ENCODE measurements around the gene SLC47A1. TPM values are rescaled to one million over a fixed set of nuclear protein-coding genes. Genes with fewer than 3 reads are reported as not detected.
A peak's percentile ranks its signal among the peaks of the same experiment; 100 is the strongest.

SLC47A1 gene
- total and polyA plus RNA-seq, 4 donors = 34.8 to 69.2 (median 37.2) TPM

DNA sequence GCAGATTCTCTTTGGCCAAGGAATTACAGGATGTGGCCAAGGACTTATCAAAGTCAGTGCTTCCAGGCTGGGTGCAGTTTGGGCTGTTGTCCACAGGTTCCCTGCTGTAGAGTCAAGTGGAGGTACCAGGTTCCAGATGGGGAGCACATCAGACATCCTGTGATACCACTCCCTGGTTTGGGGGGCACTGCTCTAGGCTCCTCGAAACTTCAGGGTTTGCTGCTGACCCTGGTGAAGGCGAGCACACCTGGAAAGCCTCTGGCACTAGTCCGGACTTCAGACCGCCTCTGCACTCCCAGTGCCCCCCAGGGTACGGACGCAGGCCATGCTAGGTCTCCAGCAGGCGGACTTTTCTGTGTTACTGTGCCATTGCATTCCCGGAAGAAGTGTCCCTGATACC is 10.7 kb downstream of the SLC47A1 start:
- H3K9ac ChIP-seq (ENCODE audit: low read depth in 1 of 2, low read length in 2 of 2) = no peak overlapping the region
- H3K27ac ChIP-seq (ENCODE audit: low read depth in 1 of 2, low read length in 2 of 2) = no peak overlapping the region
- H3K4me3 ChIP-seq (ENCODE audit: low read depth in 1 of 3, low read length in 3 of 3) = no peak overlapping the region
- TF ChIP-seq, protein P1, sequence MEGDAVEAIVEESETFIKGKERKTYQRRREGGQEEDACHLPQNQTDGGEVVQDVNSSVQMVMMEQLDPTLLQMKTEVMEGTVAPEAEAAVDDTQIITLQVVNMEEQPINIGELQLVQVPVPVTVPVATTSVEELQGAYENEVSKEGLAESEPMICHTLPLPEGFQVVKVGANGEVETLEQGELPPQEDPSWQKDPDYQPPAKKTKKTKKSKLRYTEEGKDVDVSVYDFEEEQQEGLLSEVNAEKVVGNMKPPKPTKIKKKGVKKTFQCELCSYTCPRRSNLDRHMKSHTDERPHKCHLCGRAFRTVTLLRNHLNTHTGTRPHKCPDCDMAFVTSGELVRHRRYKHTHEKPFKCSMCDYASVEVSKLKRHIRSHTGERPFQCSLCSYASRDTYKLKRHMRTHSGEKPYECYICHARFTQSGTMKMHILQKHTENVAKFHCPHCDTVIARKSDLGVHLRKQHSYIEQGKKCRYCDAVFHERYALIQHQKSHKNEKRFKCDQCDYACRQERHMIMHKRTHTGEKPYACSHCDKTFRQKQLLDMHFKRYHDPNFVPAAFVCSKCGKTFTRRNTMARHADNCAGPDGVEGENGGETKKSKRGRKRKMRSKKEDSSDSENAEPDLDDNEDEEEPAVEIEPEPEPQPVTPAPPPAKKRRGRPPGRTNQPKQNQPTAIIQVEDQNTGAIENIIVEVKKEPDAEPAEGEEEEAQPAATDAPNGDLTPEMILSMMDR (IDR thresholded peaks at IDR 0.05; ENCODE audit: low read depth, low read length, missing input control) = no peak
- no peak for TF ChIP-seq RXRA (IDR thresholded peaks at IDR 0.05)
- no peak for TF ChIP-seq GABPA (IDR thresholded peaks at IDR 0.05 in 1 of 2, conservative IDR thresholded peaks at IDR 0.05 in 1 of 2)
- TF ChIP-seq FOXA2 (IDR thresholded peaks at IDR 0.05) = no peak
- TF ChIP-seq TAF1 (conservative IDR thresholded peaks at IDR 0.05) = no peak
- no peak for TF ChIP-seq SP1 (IDR thresholded peaks at IDR 0.05)
- no peak for TF ChIP-seq YY1 (IDR thresholded peaks at IDR 0.05)
- TF ChIP-seq RAD21 (IDR thresholded peaks at IDR 0.05) = no peak
- TF ChIP-seq EGR1 (IDR thresholded peaks at IDR 0.05; ENCODE audit: low read depth in 2 of 2) = no peak
- TF ChIP-seq HNF4A (conservative IDR thresholded peaks at IDR 0.05) = no peak
- no peak for TF ChIP-seq FOXA1 (IDR thresholded peaks at IDR 0.05)
- no peak for TF ChIP-seq NR2F2 (IDR thresholded peaks at IDR 0.05)
- TF ChIP-seq JUND (IDR thresholded peaks at IDR 0.05) = no peak
- TF ChIP-seq, protein P2, sequence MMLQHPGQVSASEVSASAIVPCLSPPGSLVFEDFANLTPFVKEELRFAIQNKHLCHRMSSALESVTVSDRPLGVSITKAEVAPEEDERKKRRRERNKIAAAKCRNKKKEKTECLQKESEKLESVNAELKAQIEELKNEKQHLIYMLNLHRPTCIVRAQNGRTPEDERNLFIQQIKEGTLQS (IDR thresholded peaks at IDR 0.05) = no peak
- TF ChIP-seq, protein P3, sequence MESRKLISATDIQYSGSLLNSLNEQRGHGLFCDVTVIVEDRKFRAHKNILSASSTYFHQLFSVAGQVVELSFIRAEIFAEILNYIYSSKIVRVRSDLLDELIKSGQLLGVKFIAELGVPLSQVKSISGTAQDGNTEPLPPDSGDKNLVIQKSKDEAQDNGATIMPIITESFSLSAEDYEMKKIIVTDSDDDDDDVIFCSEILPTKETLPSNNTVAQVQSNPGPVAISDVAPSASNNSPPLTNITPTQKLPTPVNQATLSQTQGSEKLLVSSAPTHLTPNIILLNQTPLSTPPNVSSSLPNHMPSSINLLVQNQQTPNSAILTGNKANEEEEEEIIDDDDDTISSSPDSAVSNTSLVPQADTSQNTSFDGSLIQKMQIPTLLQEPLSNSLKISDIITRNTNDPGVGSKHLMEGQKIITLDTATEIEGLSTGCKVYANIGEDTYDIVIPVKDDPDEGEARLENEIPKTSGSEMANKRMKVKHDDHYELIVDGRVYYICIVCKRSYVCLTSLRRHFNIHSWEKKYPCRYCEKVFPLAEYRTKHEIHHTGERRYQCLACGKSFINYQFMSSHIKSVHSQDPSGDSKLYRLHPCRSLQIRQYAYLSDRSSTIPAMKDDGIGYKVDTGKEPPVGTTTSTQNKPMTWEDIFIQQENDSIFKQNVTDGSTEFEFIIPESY (IDR thresholded peaks at IDR 0.05) = no peak
- H3K27me3 ChIP-seq (ENCODE audit: control insufficient read depth in 4 of 4, insufficient read depth in 4 of 4, low read length in 3 of 4) = no peaks in the 10 kb centered on the region
- no peak for DNase-seq (ENCODE audit: low spot score)
- no peaks in the 10 kb centered on the region for H3K9me3 ChIP-seq (ENCODE audit: control insufficient read depth in 4 of 4, low read length in 3 of 4)
- peaks cover 0 to 2% (median 0%) of the 10 kb centered on the region in 4 donors for H3K36me3 ChIP-seq (ENCODE audit: control insufficient read depth in 4 of 4, insufficient read depth in 3 of 4, low read depth in 1 of 4, low read length in 3 of 4)
- H3K4me1 ChIP-seq (ENCODE audit: control insufficient read depth in 4 of 4, insufficient read depth in 4 of 4, low read length in 3 of 4) = peaks cover 9 to 75% (median 51%) of the 10 kb centered on the region in 4 donors
- 96% methylated on average over 8 of the region's 8 CpGs for WGBS

DNA sequence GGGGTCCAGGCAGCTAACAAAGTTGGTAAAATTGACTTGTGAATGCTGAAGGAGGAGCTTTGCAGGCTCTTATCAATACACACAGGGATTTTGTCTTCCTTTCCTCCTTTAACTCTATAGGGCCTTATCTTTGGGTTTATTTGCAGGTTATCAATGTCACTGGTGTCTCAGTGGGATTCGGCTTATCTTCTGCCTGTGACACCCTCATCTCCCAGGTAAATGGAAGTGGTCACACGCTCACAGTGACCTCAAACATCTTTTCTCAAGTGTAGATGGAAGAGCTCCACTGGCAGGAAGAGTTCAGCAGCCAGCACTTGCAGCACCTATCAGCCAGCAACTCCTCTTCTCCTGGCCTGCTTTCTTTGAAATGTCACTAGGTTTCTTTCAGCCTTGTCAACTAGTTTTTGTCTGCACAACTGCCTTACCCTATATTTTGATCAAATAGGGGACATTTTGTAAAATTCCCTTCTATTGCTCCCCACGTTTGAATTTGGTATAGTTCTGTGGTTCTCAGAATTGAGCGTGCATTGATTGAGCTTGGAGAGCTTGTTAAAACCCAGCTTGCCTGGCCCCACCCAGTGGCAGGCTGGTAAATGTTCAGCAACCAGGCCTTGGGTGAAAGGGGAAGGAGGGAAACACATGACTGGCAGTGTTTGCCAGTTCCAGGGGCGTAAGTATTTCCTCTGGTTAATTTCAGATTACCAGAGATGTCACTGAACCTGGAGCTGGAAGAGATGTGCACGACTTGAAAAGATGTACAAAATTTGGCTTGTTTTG is 12.8 kb downstream of the SLC47A1 start:
- DNase-seq (ENCODE audit: low spot score) = no peak
- WGBS = 29% methylated on average over 6 of the region's 6 CpGs
- Histone ChIP-seq H3K4me1 (ENCODE audit: control insufficient read depth in 4 of 4, insufficient read depth in 4 of 4, low read length in 3 of 4) (peaks cover 12 to 71% (median 50%) of the 10 kb centered on the region in 4 donors), H3K9me3 (ENCODE audit: control insufficient read depth in 4 of 4, low read length in 3 of 4) (no peaks in the 10 kb centered on the region), H3K27me3 (ENCODE audit: control insufficient read depth in 4 of 4, insufficient read depth in 4 of 4, low read length in 3 of 4) (no peaks in the 10 kb centered on the region), H3K36me3 (ENCODE audit: control insufficient read depth in 4 of 4, insufficient read depth in 3 of 4, low read depth in 1 of 4, low read length in 3 of 4) (peaks cover 0 to 2% (median 0%) of the 10 kb centered on the region in 4 donors), H3K27ac (ENCODE audit: low read depth in 1 of 2, low read length in 2 of 2) (peak overlapping the region; percentile 43 to 69), H3K9ac (ENCODE audit: low read depth in 1 of 2, low read length in 2 of 2) (peak overlapping the region in 1 of 2 donors; percentile 32), H3K4me3 (ENCODE audit: low read depth in 1 of 3, low read length in 3 of 3) (no peak overlapping the region)
- TF ChIP-seq, protein P4, sequence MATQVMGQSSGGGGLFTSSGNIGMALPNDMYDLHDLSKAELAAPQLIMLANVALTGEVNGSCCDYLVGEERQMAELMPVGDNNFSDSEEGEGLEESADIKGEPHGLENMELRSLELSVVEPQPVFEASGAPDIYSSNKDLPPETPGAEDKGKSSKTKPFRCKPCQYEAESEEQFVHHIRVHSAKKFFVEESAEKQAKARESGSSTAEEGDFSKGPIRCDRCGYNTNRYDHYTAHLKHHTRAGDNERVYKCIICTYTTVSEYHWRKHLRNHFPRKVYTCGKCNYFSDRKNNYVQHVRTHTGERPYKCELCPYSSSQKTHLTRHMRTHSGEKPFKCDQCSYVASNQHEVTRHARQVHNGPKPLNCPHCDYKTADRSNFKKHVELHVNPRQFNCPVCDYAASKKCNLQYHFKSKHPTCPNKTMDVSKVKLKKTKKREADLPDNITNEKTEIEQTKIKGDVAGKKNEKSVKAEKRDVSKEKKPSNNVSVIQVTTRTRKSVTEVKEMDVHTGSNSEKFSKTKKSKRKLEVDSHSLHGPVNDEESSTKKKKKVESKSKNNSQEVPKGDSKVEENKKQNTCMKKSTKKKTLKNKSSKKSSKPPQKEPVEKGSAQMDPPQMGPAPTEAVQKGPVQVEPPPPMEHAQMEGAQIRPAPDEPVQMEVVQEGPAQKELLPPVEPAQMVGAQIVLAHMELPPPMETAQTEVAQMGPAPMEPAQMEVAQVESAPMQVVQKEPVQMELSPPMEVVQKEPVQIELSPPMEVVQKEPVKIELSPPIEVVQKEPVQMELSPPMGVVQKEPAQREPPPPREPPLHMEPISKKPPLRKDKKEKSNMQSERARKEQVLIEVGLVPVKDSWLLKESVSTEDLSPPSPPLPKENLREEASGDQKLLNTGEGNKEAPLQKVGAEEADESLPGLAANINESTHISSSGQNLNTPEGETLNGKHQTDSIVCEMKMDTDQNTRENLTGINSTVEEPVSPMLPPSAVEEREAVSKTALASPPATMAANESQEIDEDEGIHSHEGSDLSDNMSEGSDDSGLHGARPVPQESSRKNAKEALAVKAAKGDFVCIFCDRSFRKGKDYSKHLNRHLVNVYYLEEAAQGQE (IDR thresholded peaks at IDR 0.05) = peak; percentile 37
- TF ChIP-seq, protein P1 (IDR thresholded peaks at IDR 0.05; ENCODE audit: low read depth, low read length, missing input control) = peak; percentile 53
- TF ChIP-seq SP1 (IDR thresholded peaks at IDR 0.05) = peak; percentile 57
- TF ChIP-seq, protein P5, sequence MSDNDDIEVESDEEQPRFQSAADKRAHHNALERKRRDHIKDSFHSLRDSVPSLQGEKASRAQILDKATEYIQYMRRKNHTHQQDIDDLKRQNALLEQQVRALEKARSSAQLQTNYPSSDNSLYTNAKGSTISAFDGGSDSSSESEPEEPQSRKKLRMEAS (IDR thresholded peaks at IDR 0.05) = peak; percentile 32
- peak; percentile 50 for TF ChIP-seq YY1 (IDR thresholded peaks at IDR 0.05)
- peak; percentile 27 to 42 for TF ChIP-seq HNF4A (conservative IDR thresholded peaks at IDR 0.05)
- TF ChIP-seq TAF1 (conservative IDR thresholded peaks at IDR 0.05) = no peak
- TF ChIP-seq, protein P2 (IDR thresholded peaks at IDR 0.05) = no peak
- TF ChIP-seq RXRA (IDR thresholded peaks at IDR 0.05) = peak; percentile 64 to 75
- TF ChIP-seq JUND (IDR thresholded peaks at IDR 0.05) = peak in 1 of 2 donors; percentile 38
- TF ChIP-seq RAD21 (IDR thresholded peaks at IDR 0.05) = peak; percentile 74 to 83
